IMR-90 (cell line): Measurements from ENCODE around the gene SHC2.

ENCODE experiments used
- BHLHE40 ChIP-seq: fragments of 150-350 bp; IDR thresholded peaks from 2 replicates; pipeline ENCODE4 v1.6.1; 2016; ENCODE audit warnings: mild to moderate bottlenecking, low read depth, low read length
- CEBPB ChIP-seq: IDR thresholded peaks from 2 replicates; pipeline ENCODE4 v1.6.1; 2012; ENCODE audit warnings: low read depth, low read length, improper control_type of control experiment
- CHD1 ChIP-seq: IDR thresholded peaks from 2 replicates; pipeline ENCODE4 v1.6.1; 2012; ENCODE audit warnings: low read depth, low read length, improper control_type of control experiment
- CTCF ChIP-seq: conservative IDR thresholded peaks from 2 replicates; pipeline ENCODE4 v1.5.1; 2012; ENCODE audit warnings: mild to moderate bottlenecking, low read depth, low read length, improper control_type of control experiment
- MAFK ChIP-seq: IDR thresholded peaks from 2 replicates; pipeline ENCODE4 v1.6.1; 2012; ENCODE audit warnings: low read depth, low read length, improper control_type of control experiment
- MAZ ChIP-seq: IDR thresholded peaks from 2 replicates; pipeline ENCODE4 v1.6.1; 2012; ENCODE audit warnings: low read depth, mild to moderate bottlenecking, low read length, improper control_type of control experiment, moderate library complexity, borderline replicate concordance
- MXI1 ChIP-seq: IDR thresholded peaks from 2 replicates; pipeline ENCODE4 v1.6.1; 2012; ENCODE audit warnings: low read depth, mild to moderate bottlenecking, low read length, moderate library complexity, borderline replicate concordance
- POLR2A ChIP-seq: IDR thresholded peaks from 2 replicates; pipeline ENCODE4 v1.6.1; 2012; ENCODE audit warnings: mild to moderate bottlenecking, low read depth, low read length
- RAD21 ChIP-seq: IDR thresholded peaks from 2 replicates; pipeline ENCODE4 v1.6.1; 2012; ENCODE audit warnings: low read length, improper control_type of control experiment
- RFX5 ChIP-seq: IDR thresholded peaks from 2 replicates; pipeline ENCODE4 v1.8.0; 2012; ENCODE audit warnings: low read depth, mild to moderate bottlenecking, low read length, moderate library complexity
- SMC3 ChIP-seq: fragments of 150-350 bp; IDR thresholded peaks from 2 replicates; pipeline ENCODE4 v1.6.1; 2016; ENCODE audit warnings: low read depth, mild to moderate bottlenecking, antibody characterized with exemption, low read length, moderate library complexity
- TF ChIP-seq, protein P1 (sequence below): fragments of 150-350 bp; IDR thresholded peaks from 2 replicates; pipeline ENCODE4 v1.6.1; 2016; ENCODE audit warnings: low read depth, mild to moderate bottlenecking, low read length, moderate library complexity, borderline replicate concordance

GRCh38 chr19:455851-456546 lies 4.8 kb downstream of the SHC2 start:
- no peak for TF ChIP-seq POLR2A
- TF ChIP-seq MXI1 = no peak
- no peak for TF ChIP-seq CTCF
- no peak for TF ChIP-seq CHD1
- no peak for TF ChIP-seq RAD21
- TF ChIP-seq, protein P1, sequence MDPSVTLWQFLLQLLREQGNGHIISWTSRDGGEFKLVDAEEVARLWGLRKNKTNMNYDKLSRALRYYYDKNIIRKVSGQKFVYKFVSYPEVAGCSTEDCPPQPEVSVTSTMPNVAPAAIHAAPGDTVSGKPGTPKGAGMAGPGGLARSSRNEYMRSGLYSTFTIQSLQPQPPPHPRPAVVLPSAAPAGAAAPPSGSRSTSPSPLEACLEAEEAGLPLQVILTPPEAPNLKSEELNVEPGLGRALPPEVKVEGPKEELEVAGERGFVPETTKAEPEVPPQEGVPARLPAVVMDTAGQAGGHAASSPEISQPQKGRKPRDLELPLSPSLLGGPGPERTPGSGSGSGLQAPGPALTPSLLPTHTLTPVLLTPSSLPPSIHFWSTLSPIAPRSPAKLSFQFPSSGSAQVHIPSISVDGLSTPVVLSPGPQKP = no peak
- TF ChIP-seq RFX5 = no peak
- no peak for TF ChIP-seq BHLHE40
- TF ChIP-seq MAFK = no peak
- TF ChIP-seq SMC3 = no peak
- no peak for TF ChIP-seq CEBPB
- TF ChIP-seq MAZ = no peak
